H9 (cell line): Measurements from ENCODE around the gene RPS17. TPM values are rescaled to one million over a fixed set of nuclear protein-coding genes. Genes with fewer than 3 reads are reported as not detected.

Experiments used
- DNase-seq: peaks from one replicate; pipeline ENCODE4 v3.0.0-alpha.2; 2017
- H2AFZ ChIP-seq: one replicate; pipeline ENCODE4 v1.6.1; 2013; ENCODE audit warnings: mild to moderate bottlenecking, low read length, control low read depth, moderate library complexity
- H2AK5ac ChIP-seq: 2 replicates; pipeline ENCODE4 v1.6.1; 2013; ENCODE audit warnings: low read length, control low read depth, mixed read lengths; ENCODE audit not compliant: insufficient read length
- H2BK120ac ChIP-seq: one replicate; pipeline ENCODE4 v1.6.1; 2013; ENCODE audit warnings: low read depth, mild to moderate bottlenecking, low read length, control low read depth, inconsistent platforms; ENCODE audit not compliant: poor library complexity, severe bottlenecking
- H2BK12ac ChIP-seq: 2 replicates; pipeline ENCODE4 v1.6.1; 2013; ENCODE audit warnings: low read length, control low read depth, mixed read lengths, low read depth; ENCODE audit not compliant: insufficient read length
- H2BK15ac ChIP-seq: 2 replicates; pipeline ENCODE4 v1.6.1; 2013; ENCODE audit warnings: low read depth, low read length, control low read depth
- H2BK20ac ChIP-seq: one replicate; pipeline ENCODE4 v1.6.1; 2013; ENCODE audit warnings: low read depth, mild to moderate bottlenecking, low read length, control low read depth, inconsistent platforms; ENCODE audit not compliant: poor library complexity, severe bottlenecking
- H2BK5ac ChIP-seq: 2 replicates; pipeline ENCODE4 v1.6.1; 2013; ENCODE audit warnings: low read length, control low read depth, mixed read lengths; ENCODE audit not compliant: insufficient read length
- H3K14ac ChIP-seq: 2 replicates; pipeline ENCODE4 v1.6.1; 2013; ENCODE audit warnings: low read length, control low read depth; ENCODE audit not compliant: insufficient read depth
- H3K18ac ChIP-seq: 2 replicates; pipeline ENCODE4 v1.6.1; 2013; ENCODE audit warnings: low read depth, mild to moderate bottlenecking, mixed read lengths, low read length, control low read depth; ENCODE audit not compliant: insufficient read length
- H3K23ac ChIP-seq: 2 replicates; pipeline ENCODE4 v1.6.1; 2013; ENCODE audit warnings: low read length, control low read depth, mixed read lengths, low read depth; ENCODE audit not compliant: insufficient read length
- H3K23me2 ChIP-seq: 2 replicates; pipeline ENCODE4 v1.6.1; 2013; ENCODE audit warnings: low read depth, mild to moderate bottlenecking, mixed read lengths, low read length, control low read depth; ENCODE audit not compliant: insufficient read length, poor library complexity, severe bottlenecking
- H3K27ac ChIP-seq: 2 replicates; pipeline ENCODE4 v1.5.1; 2013; ENCODE audit warnings: low read length, control low read depth, mixed read lengths, low read depth; ENCODE audit not compliant: insufficient read length
- H3K27me3 ChIP-seq: 2 replicates; pipeline ENCODE4 v1.6.1; 2013; ENCODE audit warnings: low read length, control low read depth, inconsistent platforms; ENCODE audit not compliant: insufficient read depth
- H3K4ac ChIP-seq: 2 replicates; pipeline ENCODE4 v1.6.1; 2013; ENCODE audit warnings: low read depth, mild to moderate bottlenecking, control low read depth, inconsistent platforms, low read length, moderate library complexity
- H3K4me1 ChIP-seq: 2 replicates; pipeline ENCODE4 v1.6.1; 2013; ENCODE audit warnings: low read length, control low read depth, inconsistent platforms; ENCODE audit not compliant: insufficient read depth
- H3K4me2 ChIP-seq: 2 replicates; pipeline ENCODE4 v1.6.1; 2013; ENCODE audit warnings: low read length, control low read depth, mixed read lengths; ENCODE audit not compliant: insufficient read length, insufficient read depth
- H3K56ac ChIP-seq: 2 replicates; pipeline ENCODE4 v1.6.1; 2013; ENCODE audit warnings: low read depth, mild to moderate bottlenecking, mixed read lengths, low read length, control low read depth; ENCODE audit not compliant: insufficient read length
- H3K79me1 ChIP-seq: 2 replicates; pipeline ENCODE4 v1.6.1; 2013; ENCODE audit warnings: low read depth, mild to moderate bottlenecking, moderate library complexity, low read length, control low read depth, inconsistent platforms; ENCODE audit not compliant: insufficient read depth, poor library complexity, severe bottlenecking
- H3K79me2 ChIP-seq: 2 replicates; pipeline ENCODE4 v1.6.1; 2013; ENCODE audit warnings: low read length, control low read depth, inconsistent platforms; ENCODE audit not compliant: insufficient read depth
- H3K9ac ChIP-seq: 2 replicates; pipeline ENCODE4 v1.6.1; 2013; ENCODE audit warnings: low read length, control low read depth, mixed read lengths; ENCODE audit not compliant: insufficient read length; ENCODE audit errors: extremely low read depth
- H3K9me3 ChIP-seq: one replicate; pipeline ENCODE4 v1.6.1; 2013; ENCODE audit warnings: low read depth, low read length, inconsistent platforms; ENCODE audit not compliant: control insufficient read depth
- H3T11ph ChIP-seq: one replicate; pipeline ENCODE4 v1.6.1; 2013; ENCODE audit warnings: mild to moderate bottlenecking, low read length, control low read depth, inconsistent platforms
- H4K20me1 ChIP-seq: one replicate; pipeline ENCODE4 v1.6.1; 2013; ENCODE audit not compliant: control insufficient read depth, insufficient read length, insufficient read depth
- H4K5ac ChIP-seq: 2 replicates; pipeline ENCODE4 v1.6.1; 2013; ENCODE audit warnings: low read depth, mild to moderate bottlenecking, mixed read lengths, low read length, control low read depth; ENCODE audit not compliant: insufficient read length
- H4K8ac ChIP-seq: replicated peaks from 2 replicates; pipeline ENCODE4 v1.6.1; 2013; ENCODE audit warnings: low read length, control low read depth, mixed read lengths, low read depth; ENCODE audit not compliant: insufficient read length
- H4K91ac ChIP-seq: 2 replicates; pipeline ENCODE4 v1.6.1; 2013; ENCODE audit warnings: low read depth, mild to moderate bottlenecking, moderate library complexity, mixed read lengths, low read length, control low read depth; ENCODE audit not compliant: insufficient read length
- H3K27ac Mint-ChIP-seq, 3 experiments: 2 replicates in 2 of 3; 3 replicates in 1 of 3; pipeline ENCODE4 v1.8.0; 2020 to 2021; ENCODE audit warnings: mixed read lengths in 3 of 3, mild to moderate bottlenecking in 1 of 3, moderate library complexity in 1 of 3
- H3K27me3 Mint-ChIP-seq: 2 replicates; pipeline ENCODE4 v1.8.0; 2021; ENCODE audit warnings: low read depth, mild to moderate bottlenecking, moderate library complexity, mixed read lengths
- H3K36me3 Mint-ChIP-seq, 3 experiments: 2 replicates in 2 of 3; 3 replicates in 1 of 3; pipeline ENCODE4 v1.8.0; 2020 to 2021; ENCODE audit warnings: low read depth in 3 of 3, mixed read lengths in 3 of 3; ENCODE audit not compliant: insufficient read depth in 1 of 3
- H3K4me1 Mint-ChIP-seq, 2 experiments: 2 replicates each; pipeline ENCODE4 v1.8.0; 2020; ENCODE audit warnings: mixed read lengths in 2 of 2
- H3K4me3 Mint-ChIP-seq, 2 experiments: 2 replicates in 1 of 2; 3 replicates in 1 of 2; pipeline ENCODE4 v1.8.0; 2020 to 2021; ENCODE audit warnings: mild to moderate bottlenecking in 2 of 2, mixed read lengths in 2 of 2, moderate library complexity in 1 of 2
- H3K9me3 Mint-ChIP-seq, 2 experiments: 2 replicates in 1 of 2; 3 replicates in 1 of 2; pipeline ENCODE4 v1.8.0; 2020; ENCODE audit warnings: mild to moderate bottlenecking in 2 of 2, mixed read lengths in 2 of 2, moderate library complexity in 1 of 2
- CTCF ChIP-seq: fragments of 200-600 bp; sonication (generic); conservative IDR thresholded peaks from 3 replicates; pipeline ENCODE4 v1.8.0; 2021; ENCODE audit warnings: antibody characterized with exemption, mild to moderate bottlenecking
- WGBS: extraction: QIAGEN DNeasy Blood & Tissue Kit; methylation state at CpG from one replicate; pipeline ENCODE4 v1.1.7; 2013; ENCODE audit warnings: missing lambda C conversion rate, low lambda C conversion rate, mixed read lengths; ENCODE audit not compliant: insufficient read length; ENCODE audit errors: extremely low coverage; 5-methylcytosine and 5-hydroxymethylcytosine counted together
- total RNA-seq: library from RNA; stranded (reverse); gene quantifications from 2 replicates; pipeline ENCODE4 v1.2.1, GENCODE V29; 2021

The RPS17 gene
- total RNA-seq, 1 experiment from 2014 or later, result 2,597 TPM

- H3K18ac ChIP-seq, result no peak overlapping the region
- H2BK120ac ChIP-seq, result no peak overlapping the region
- no peaks in the 10 kb centered on the region for H3K79me2 ChIP-seq
- no peak overlapping the region for H2BK15ac ChIP-seq
- H4K8ac ChIP-seq, result no peak overlapping the region
- H3K4me2 ChIP-seq, result no peak overlapping the region
- H3K4me3 Mint-ChIP-seq, result no peak overlapping the region
- 0 out of 2 replicates have a peak, but pooled peaks cover 4% of the 10 kb centered on the region for H3K4me1 ChIP-seq
- no peak overlapping the region for H3K14ac ChIP-seq
- no peak for DNase-seq
- H2AFZ ChIP-seq, result no peak overlapping the region
- H3K27me3 ChIP-seq, result no peaks in the 10 kb centered on the region; the same call in 1 of the 2 replicates
- no peaks in the 10 kb centered on the region for H3K9me3 ChIP-seq
- H4K91ac ChIP-seq, result no peak overlapping the region
- no peak for TF ChIP-seq CTCF
- no peak overlapping the region for H2BK12ac ChIP-seq
- no peak overlapping the region; a peak in 1 of 7 replicates for H3K27ac Mint-ChIP-seq
- H3K27me3 Mint-ChIP-seq, result peaks cover 41% of the 10 kb centered on the region
- no peak overlapping the region for H3K9ac ChIP-seq
- H2BK5ac ChIP-seq, result no peak overlapping the region
- no peak overlapping the region for H3K23ac ChIP-seq
- no peak overlapping the region for H3T11ph ChIP-seq
- H2BK20ac ChIP-seq, result no peak overlapping the region
- H3K4ac ChIP-seq, result no peak overlapping the region
- no peaks in the 10 kb centered on the region for H4K20me1 ChIP-seq
- peaks cover 16 to 20% of the 10 kb centered on the region in 2 experiments for H3K4me1 Mint-ChIP-seq
- H3K9me3 Mint-ChIP-seq, result no peaks in the 10 kb centered on the region
- no peak overlapping the region for H3K56ac ChIP-seq
- no peaks in the 10 kb centered on the region; a peak in 1 of 7 replicates for H3K36me3 Mint-ChIP-seq
- H3K23me2 ChIP-seq, result no peaks in the 10 kb centered on the region
- no CpG with 5 or more reads among the region's 2 CpGs for WGBS
- H3K79me1 ChIP-seq, result no peaks in the 10 kb centered on the region
- no peak overlapping the region for H4K5ac ChIP-seq
- no peak overlapping the region for H3K27ac ChIP-seq
- H2AK5ac ChIP-seq, result no peak overlapping the region
Measured at GRCh38 chr15:82552861-82553260, 12.6 kb upstream of the RPS17 start.
